Psoas muscle (tissue), 8 donors: Measurements from ENCODE around the gene C1QC. TPM values are rescaled to one million over a fixed set of nuclear protein-coding genes. Genes with fewer than 3 reads are reported as not detected.
A peak's percentile ranks its signal among the peaks of the same experiment; 100 is the strongest.

Experiments
- ATAC-seq, 4 donors: fragments of 200-7000 bp; cut with Tn5 transposase; one replicate each; pipeline ENCODE4 v1.9.1; 2020; ENCODE audit warnings: moderate library complexity in 3 of 4, mild to moderate bottlenecking in 2 of 4
- DNase-seq, 2 donors: peaks; one replicate each; pipeline ENCODE4 v3.0.0-alpha.2; 2020
- H3K27ac ChIP-seq: fragments of 200-600 bp; one replicate; pipeline ENCODE4 v1.8.0; 2022
- H3K27me3 ChIP-seq, 3 donors: fragments of 200-600 bp in 1 of 3; one replicate each; pipeline versions ENCODE4 v1.6.1 to v1.8.0; 2013 to 2022; ENCODE audit warnings: low read length in 2 of 3, mild to moderate bottlenecking in 2 of 3, moderate library complexity in 1 of 3; ENCODE audit not compliant: insufficient read depth in 3 of 3
- H3K36me3 ChIP-seq, 2 donors: fragments of 200-600 bp in 1 of 2; one replicate each; pipeline versions ENCODE4 v1.6.1 to v1.8.0; 2013 to 2022; ENCODE audit warnings: low read depth in 1 of 2, mild to moderate bottlenecking in 1 of 2, moderate library complexity in 1 of 2; ENCODE audit not compliant: insufficient read depth in 1 of 2
- H3K4me1 ChIP-seq: fragments of 200-600 bp; one replicate; pipeline ENCODE4 v1.8.0; 2022
- H3K4me3 ChIP-seq: fragments of 200-600 bp; one replicate; pipeline ENCODE4 v1.8.0; 2022; ENCODE audit warnings: mild to moderate bottlenecking
- H3K9me3 ChIP-seq: fragments of 200-600 bp; one replicate; pipeline ENCODE4 v1.8.0; 2022
- WGBS, 3 donors: extraction: QIAGEN DNeasy Blood & Tissue Kit; methylation state at CpG; one replicate each; pipeline versions ENCODE4 v1.1.6 to v1.1.7; 2013; 5-methylcytosine and 5-hydroxymethylcytosine counted together
- intact Hi-C, 2 donors: fragments of 100-400 bp; cut with DNase I; formaldehyde crosslinking; loops; one replicate each; pipeline versions ENCODE4 v1.11.0 to v1.14.2; 2022
- polyA plus RNA-seq, 3 donors: library from polyadenylated mRNA; stranded (reverse); fragments of 200-250 nt; gene quantifications; one replicate each; pipeline ENCODE4 v1.2.3, GENCODE V29; 2013
- total RNA-seq, 4 donors: library from RNA; stranded (reverse); fragmentation: NEBNext Ultra II Directional in 2 of 4; extraction: Animal tissue kit (Norgen Biotek cat#: 25700) in 2 of 4; gene quantifications; one replicate each; pipeline versions ENCODE4 v1.2.1 to v1.2.4, GENCODE V29; 2021 to 2023
- TF ChIP-seq, protein P1 (sequence below): fragments of 200-600 bp; IDR thresholded peaks from one replicate; pipeline ENCODE4 v1.8.0; 2022; ENCODE audit warnings: antibody characterized with exemption
- donor health status: healthy with polysubstance abuse.
- donor health status: DM: no; HTN: no; CAD: no; lungs with moderate emphysema.
- donor health status: Bipolar disorder and iron deficiency.
- donor health status: healthy.
- donor health status: DM: yes; HTN: yes; CAD: no.
- donor health status: DM: no; HTN: no; CAD: no.
- donor health status: DM: no; HTN: no; CAD: no.
- donor health status: DM: yes; HTN: yes; CAD: no.

The C1QC gene
- total and polyA plus RNA-seq, 7 donors = 8.7 to 39.1 (median 24.2) TPM

DNA sequence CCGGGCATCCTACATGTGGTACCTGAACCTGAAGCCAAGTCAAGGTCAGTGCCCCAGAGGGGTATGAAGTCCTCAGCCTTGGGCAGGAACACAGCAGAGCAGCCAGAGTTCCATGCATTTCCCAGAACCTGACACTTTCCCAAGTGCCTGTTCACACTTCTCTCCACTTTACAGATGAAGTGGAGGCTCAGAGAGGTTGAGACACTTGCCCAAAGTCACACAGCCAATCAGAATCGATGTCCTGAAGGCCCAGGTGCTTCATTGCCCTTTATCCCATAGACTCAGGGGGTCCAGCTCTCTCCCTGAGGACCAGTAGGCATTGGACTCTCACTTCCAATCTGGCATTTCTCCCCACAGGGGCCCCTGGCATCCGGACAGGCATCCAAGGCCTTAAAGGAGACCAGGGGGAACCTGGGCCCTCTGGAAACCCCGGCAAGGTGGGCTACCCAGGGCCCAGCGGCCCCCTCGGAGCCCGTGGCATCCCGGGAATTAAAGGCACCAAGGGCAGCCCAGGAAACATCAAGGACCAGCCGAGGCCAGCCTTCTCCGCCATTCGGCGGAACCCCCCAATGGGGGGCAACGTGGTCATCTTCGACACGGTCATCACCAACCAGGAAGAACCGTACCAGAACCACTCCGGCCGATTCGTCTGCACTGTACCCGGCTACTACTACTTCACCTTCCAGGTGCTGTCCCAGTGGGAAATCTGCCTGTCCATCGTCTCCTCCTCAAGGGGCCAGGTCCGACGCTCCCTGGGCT, 4.8 kb upstream of the C1QC start:
- WGBS, 3 donors = 80 to 84% (median 80%) methylated on average over 23 of the region's 23 CpGs
- intact Hi-C loops = no loop called here
- peak overlapping the region; percentile 11 for H3K4me3 ChIP-seq

DNA sequence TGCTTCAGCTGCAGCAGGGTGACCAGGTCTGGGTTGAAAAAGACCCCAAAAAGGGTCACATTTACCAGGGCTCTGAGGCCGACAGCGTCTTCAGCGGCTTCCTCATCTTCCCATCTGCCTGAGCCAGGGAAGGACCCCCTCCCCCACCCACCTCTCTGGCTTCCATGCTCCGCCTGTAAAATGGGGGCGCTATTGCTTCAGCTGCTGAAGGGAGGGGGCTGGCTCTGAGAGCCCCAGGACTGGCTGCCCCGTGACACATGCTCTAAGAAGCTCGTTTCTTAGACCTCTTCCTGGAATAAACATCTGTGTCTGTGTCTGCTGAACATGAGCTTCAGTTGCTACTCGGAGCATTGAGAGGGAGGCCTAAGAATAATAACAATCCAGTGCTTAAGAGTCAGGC, 4.1 kb upstream of the C1QC start:
- peaks cover 0 to 25% (median 3%) of the 10 kb centered on the region in 3 donors for H3K27me3 ChIP-seq
- ATAC-seq (no peak), DNase-seq (peak in 1 of 2 donors; percentile 42)
- 46 to 50% (median 47%) methylated on average over 8 of the region's 8 CpGs for WGBS, 3 donors
- no peak overlapping the region for H3K27ac ChIP-seq
- H3K36me3 ChIP-seq = no peaks in the 10 kb centered on the region
- H3K4me3 ChIP-seq = peak overlapping the region; percentile 11
- no peaks in the 10 kb centered on the region for H3K9me3 ChIP-seq
- no peaks in the 10 kb centered on the region for H3K4me1 ChIP-seq
- TF ChIP-seq, protein P1, sequence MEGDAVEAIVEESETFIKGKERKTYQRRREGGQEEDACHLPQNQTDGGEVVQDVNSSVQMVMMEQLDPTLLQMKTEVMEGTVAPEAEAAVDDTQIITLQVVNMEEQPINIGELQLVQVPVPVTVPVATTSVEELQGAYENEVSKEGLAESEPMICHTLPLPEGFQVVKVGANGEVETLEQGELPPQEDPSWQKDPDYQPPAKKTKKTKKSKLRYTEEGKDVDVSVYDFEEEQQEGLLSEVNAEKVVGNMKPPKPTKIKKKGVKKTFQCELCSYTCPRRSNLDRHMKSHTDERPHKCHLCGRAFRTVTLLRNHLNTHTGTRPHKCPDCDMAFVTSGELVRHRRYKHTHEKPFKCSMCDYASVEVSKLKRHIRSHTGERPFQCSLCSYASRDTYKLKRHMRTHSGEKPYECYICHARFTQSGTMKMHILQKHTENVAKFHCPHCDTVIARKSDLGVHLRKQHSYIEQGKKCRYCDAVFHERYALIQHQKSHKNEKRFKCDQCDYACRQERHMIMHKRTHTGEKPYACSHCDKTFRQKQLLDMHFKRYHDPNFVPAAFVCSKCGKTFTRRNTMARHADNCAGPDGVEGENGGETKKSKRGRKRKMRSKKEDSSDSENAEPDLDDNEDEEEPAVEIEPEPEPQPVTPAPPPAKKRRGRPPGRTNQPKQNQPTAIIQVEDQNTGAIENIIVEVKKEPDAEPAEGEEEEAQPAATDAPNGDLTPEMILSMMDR = no peak
- intact Hi-C loops = no loop called here

More for the DNA sequence above, 4.8 kb upstream of the C1QC start:
- ATAC-seq (no peak), DNase-seq (no peak)
- Histone ChIP-seq H3K36me3 (no peaks in the 10 kb centered on the region), H3K27ac (no peak overlapping the region), H3K9me3 (no peaks in the 10 kb centered on the region), H3K27me3 (peaks cover 0 to 25% (median 3%) of the 10 kb centered on the region in 3 donors), H3K4me1 (no peaks in the 10 kb centered on the region)
- TF ChIP-seq, protein P1 = no peak

DNA sequence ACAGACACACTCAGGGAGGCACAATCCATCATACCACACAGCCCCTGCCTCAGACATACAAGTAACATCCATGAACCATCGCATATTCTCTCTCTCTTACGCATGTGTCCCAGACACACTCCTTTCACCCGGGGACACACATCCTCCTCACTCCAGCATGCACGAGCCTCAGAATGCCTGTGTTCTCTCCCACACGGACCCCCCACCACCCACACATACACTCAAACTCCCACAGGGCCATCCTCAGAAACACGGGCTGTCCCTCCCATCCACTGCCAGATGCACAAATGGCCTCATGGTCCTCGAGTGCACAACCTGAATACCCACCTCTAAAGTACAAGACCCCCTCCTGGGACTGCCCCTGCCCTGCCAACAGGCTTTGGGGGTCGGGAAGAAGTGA, 2.2 kb upstream of the C1QC start:
- 58 to 63% (median 62%) methylated on average over 8 of the region's 8 CpGs for WGBS, 3 donors
- intact Hi-C loops = loop anchor here in 1 of 2 donors (5.0 kb wide), 1 partner anchor 534 kb away; no protein-coding TSS in a partner anchor
- DNase-seq (peak in 1 of 2 donors; percentile 4), ATAC-seq (no peak)
- Histone ChIP-seq H3K4me1 (no peaks in the 10 kb centered on the region), H3K27ac (no peak overlapping the region), H3K36me3 (no peaks in the 10 kb centered on the region), H3K27me3 (peaks cover 0 to 14% (median 0%) of the 10 kb centered on the region in 3 donors), H3K4me3 (no peak overlapping the region), H3K9me3 (no peaks in the 10 kb centered on the region)
- TF ChIP-seq, protein P1 = no peak

DNA sequence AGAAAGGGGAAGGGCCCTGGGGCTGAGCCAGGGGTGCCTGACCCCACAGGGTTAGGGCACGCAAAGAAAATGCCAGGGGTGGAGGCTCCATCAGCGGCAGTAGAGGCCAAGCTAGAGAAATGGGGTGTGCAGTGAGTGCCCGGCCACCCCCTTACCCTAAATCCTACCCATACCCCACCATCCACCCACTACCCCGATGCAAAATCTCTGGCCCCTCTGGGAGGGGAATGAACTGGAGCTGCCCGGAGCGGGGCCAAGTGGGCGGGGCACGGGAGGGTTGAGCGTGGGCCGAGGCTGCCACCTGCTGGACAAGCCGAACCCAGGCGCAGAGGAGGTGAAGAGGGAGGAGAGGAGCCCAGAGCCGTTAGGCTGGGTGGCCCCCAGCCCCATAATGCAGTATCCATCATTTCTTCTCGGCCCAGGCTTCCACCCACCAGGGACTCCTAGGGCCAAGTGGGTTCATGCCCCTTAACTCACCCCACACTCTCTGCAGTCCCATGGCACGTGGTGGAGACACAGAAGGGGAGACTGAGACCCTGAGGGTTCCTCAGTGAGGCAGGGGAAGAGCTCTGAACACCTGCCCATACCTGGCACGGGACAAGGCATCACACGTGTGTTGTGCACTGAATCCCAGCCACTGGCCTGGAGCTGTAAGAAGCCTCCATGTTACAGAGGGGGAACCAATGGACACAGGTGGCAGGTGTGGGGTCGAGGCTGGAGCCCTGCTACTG, 1.4 kb upstream of the C1QC start:
- Histone ChIP-seq H3K27me3 (peaks cover 0 to 7% (median 0%) of the 10 kb centered on the region in 3 donors), H3K27ac (no peak overlapping the region), H3K36me3 (no peaks in the 10 kb centered on the region), H3K9me3 (no peaks in the 10 kb centered on the region), H3K4me3 (no peak overlapping the region), H3K4me1 (no peaks in the 10 kb centered on the region)
- intact Hi-C loops = loop anchor here (1.0 to 5.0 kb wide), 3 partner anchors 220 to 535 kb away; no protein-coding TSS in a partner anchor
- 9 to 13% (median 9%) methylated on average over 15 to 18 of the region's 18 CpGs for WGBS, 3 donors
- TF ChIP-seq, protein P1 = peak; percentile 93
- peak; percentile 87 to 92 for DNase-seq
- ATAC-seq = peak; percentile 91 to 96 (median 94)
